Prostate gland (tissue), 2 donors: ENCODE results near the gene NRSN2.

ENCODE experiments used
- POLR2A ChIP-seq: fragments of 450-650 bp; IDR thresholded peaks from one replicate; pipeline ENCODE4 v1.6.1; 2016; ENCODE audit warnings: antibody characterized with exemption, mild to moderate bottlenecking
- TF ChIP-seq, protein P1 (sequence below), 4 experiments: fragments of 200-600 bp in 2 of 4; fragments of 450-650 bp in 2 of 4; sonication (generic) in 2 of 4; IDR thresholded peaks; 1 replicate in 3 of 4; 2 replicates in 1 of 4; pipeline ENCODE4 v1.5.1; 2016 to 2019; ENCODE audit warnings: antibody characterized with exemption in 4 of 4, mild to moderate bottlenecking in 2 of 4, moderate library complexity in 2 of 4

DNA sequence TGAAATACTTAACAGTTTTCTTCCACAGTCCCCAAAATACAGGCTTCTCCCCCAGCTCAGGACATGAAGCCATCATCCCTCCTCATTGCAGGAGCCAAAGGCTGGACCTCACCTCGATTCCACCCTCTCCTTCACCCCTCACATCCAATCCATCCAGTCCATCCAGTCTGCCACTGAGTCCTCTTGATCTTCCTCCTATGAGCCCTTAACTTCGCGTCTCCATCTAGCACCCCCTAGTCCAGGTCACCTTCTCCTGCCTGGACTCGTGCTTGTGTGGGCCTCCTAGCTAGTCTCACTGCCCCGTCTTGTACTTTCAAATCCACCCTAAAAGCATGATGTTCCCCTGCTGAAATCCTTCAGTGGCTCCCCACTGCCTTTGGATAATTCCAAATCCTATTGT lies 37.0 kb downstream of the NRSN2 start:
- no peak for TF ChIP-seq POLR2A
- TF ChIP-seq, protein P1, sequence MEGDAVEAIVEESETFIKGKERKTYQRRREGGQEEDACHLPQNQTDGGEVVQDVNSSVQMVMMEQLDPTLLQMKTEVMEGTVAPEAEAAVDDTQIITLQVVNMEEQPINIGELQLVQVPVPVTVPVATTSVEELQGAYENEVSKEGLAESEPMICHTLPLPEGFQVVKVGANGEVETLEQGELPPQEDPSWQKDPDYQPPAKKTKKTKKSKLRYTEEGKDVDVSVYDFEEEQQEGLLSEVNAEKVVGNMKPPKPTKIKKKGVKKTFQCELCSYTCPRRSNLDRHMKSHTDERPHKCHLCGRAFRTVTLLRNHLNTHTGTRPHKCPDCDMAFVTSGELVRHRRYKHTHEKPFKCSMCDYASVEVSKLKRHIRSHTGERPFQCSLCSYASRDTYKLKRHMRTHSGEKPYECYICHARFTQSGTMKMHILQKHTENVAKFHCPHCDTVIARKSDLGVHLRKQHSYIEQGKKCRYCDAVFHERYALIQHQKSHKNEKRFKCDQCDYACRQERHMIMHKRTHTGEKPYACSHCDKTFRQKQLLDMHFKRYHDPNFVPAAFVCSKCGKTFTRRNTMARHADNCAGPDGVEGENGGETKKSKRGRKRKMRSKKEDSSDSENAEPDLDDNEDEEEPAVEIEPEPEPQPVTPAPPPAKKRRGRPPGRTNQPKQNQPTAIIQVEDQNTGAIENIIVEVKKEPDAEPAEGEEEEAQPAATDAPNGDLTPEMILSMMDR (IDR thresholded peaks at IDR 0.05): no peak
